GM12865 (cell line): Measurements from ENCODE around the gene SNX24.
"Not testable (repeated sequence)": the region's sequence is repeated elsewhere in the genome, so short reads cannot be mapped to it uniquely, and the experiment has no call there.

Experiments
- DNase-seq: peaks from one replicate; pipeline ENCODE4 v3.0.0; 2010; ENCODE audit warnings: low read depth
- H3K4me3 ChIP-seq: 2 replicates; pipeline ENCODE4 v1.5.1; 2011; ENCODE audit warnings: mild to moderate bottlenecking, low read depth, low read length, control low read depth
- CTCF ChIP-seq: IDR thresholded peaks from 2 replicates; pipeline ENCODE4 v1.5.1; 2011; ENCODE audit warnings: low read length, control low read depth, low read depth, inconsistent platforms; ENCODE audit not compliant: insufficient read depth; ENCODE audit errors: missing control alignments

Gene SNX24

GRCh38 chr5:122965111-122965510 is 119.7 kb downstream of the SNX24 start:
- no peak for TF ChIP-seq CTCF
- DNase-seq = no peak
- no peak overlapping the region for H3K4me3 ChIP-seq

- no peak overlapping the region for H3K4me3 ChIP-seq
- no peak for TF ChIP-seq CTCF
- no peak for DNase-seq
These were observed 121.7 kb downstream of the SNX24 start for GRCh38 chr5:122967085-122967484.

- H3K4me3 ChIP-seq = no peak overlapping the region
- peak; percentile 39 for DNase-seq
- TF ChIP-seq CTCF = no peak
These were observed 122.2 kb downstream of the SNX24 start for GRCh38 chr5:122967625-122968024.

GRCh38 chr5:122968056-122968455 is 122.6 kb downstream of the SNX24 start:
- not testable (repeated sequence) for H3K4me3 ChIP-seq, DNase-seq

GRCh38 chr5:122971333-122971732 is 125.9 kb downstream of the SNX24 start:
- H3K4me3 ChIP-seq = no peak overlapping the region
- DNase-seq = no peak
- TF ChIP-seq CTCF = no peak

GRCh38 chr5:122972877-122973276 is 127.5 kb downstream of the SNX24 start:
- DNase-seq = no peak

GRCh38 chr5:122973759-122974158 is 128.3 kb downstream of the SNX24 start:
- not testable (repeated sequence) for DNase-seq, H3K4me3 ChIP-seq

More at GRCh38 chr5:122972877-122973276, 127.5 kb downstream of the SNX24 start:
- TF ChIP-seq CTCF = no peak
- H3K4me3 ChIP-seq = no peak overlapping the region

GRCh38 chr5:122974251-122974650 is 128.8 kb downstream of the SNX24 start:
- H3K4me3 ChIP-seq = not testable (repeated sequence)

GRCh38 chr5:122977319-122977718 is 131.9 kb downstream of the SNX24 start:
- no peak for DNase-seq
- no peak for TF ChIP-seq CTCF
- no peak overlapping the region for H3K4me3 ChIP-seq

More at GRCh38 chr5:122974251-122974650, 128.8 kb downstream of the SNX24 start:
- DNase-seq = not testable (repeated sequence)
